HepG2 (cell line): ENCODE measurements around the gene HBE1. TPM values are rescaled to one million over a fixed set of nuclear protein-coding genes. Genes with fewer than 3 reads are reported as not detected.

Experiments
- FOXA3 ChIP-seq: IDR thresholded peaks from 2 replicates; pipeline ENCODE4 v1.6.1; 2016; ENCODE audit warnings: missing genetic modification reagents, missing compliant biosample characterization
- HCFC1 ChIP-seq: fragments of 150-350 bp; IDR thresholded peaks from 2 replicates; pipeline ENCODE4 v1.6.1; 2014; ENCODE audit warnings: low read depth, low read length
- NR2F2 ChIP-seq: IDR thresholded peaks from 2 replicates; pipeline ENCODE4 v1.6.1; 2012; ENCODE audit warnings: low read depth, inconsistent platforms, borderline replicate concordance
- ZFP82 ChIP-seq: sonication (generic); formaldehyde crosslinking; IDR thresholded peaks from 2 replicates; pipeline ENCODE4 v1.5.1; 2020; ENCODE audit warnings: mild to moderate bottlenecking, missing genetic modification reagents, borderline replicate concordance
- ZMYM4 ChIP-seq: sonication (generic); formaldehyde crosslinking; IDR thresholded peaks from 2 replicates; pipeline ENCODE4 v1.8.1; 2023; ENCODE audit warnings: mild to moderate bottlenecking, missing genetic modification reagents
- ZNF34 ChIP-seq: sonication (generic); formaldehyde crosslinking; IDR thresholded peaks from 2 replicates; pipeline ENCODE4 v1.4.0; 2020; ENCODE audit warnings: mild to moderate bottlenecking, missing genetic modification reagents, borderline replicate concordance
- polyA plus RNA-seq, 8 experiments: library from polyadenylated mRNA; depleted of rRNA in 3 of 8; stranded (reverse) in 7 of 8; unstranded in 1 of 8; fragments of >200 nt; fragmentation: Illumina TruSeq in 4 of 8; extraction: Trizol in 4 of 8; gene quantifications; 2 replicates each; pipeline versions ENCODE4 v1.2.1 to v1.2.3, GENCODE V29; 2011 to 2016; ENCODE audit warnings: low read depth in 4 of 8, missing spikeins in 1 of 8, mixed read lengths in 1 of 8; ENCODE audit not compliant: insufficient read depth in 1 of 8
- total RNA-seq, 5 experiments: library from RNA; depleted of rRNA; stranded (reverse); fragments of >200 nt; fragmentation: Illumina TruSeq; extraction: Trizol; gene quantifications; 2 replicates each; pipeline ENCODE4 v1.2.3, GENCODE V29; 2016; ENCODE audit warnings: low read depth in 1 of 5
- TF ChIP-seq, protein P1 (sequence below), 2 experiments: fragments of 450-650 bp in 1 of 2; sonication (generic) in 1 of 2; formaldehyde crosslinking in 1 of 2; IDR thresholded peaks; 2 replicates each; pipeline versions ENCODE4 v1.6.1 to v1.8.0; 2016 to 2022; ENCODE audit warnings: antibody characterized with exemption in 1 of 2, mild to moderate bottlenecking in 1 of 2, missing genetic modification reagents in 1 of 2
- TF ChIP-seq, protein P2 (sequence below): sonication (generic); formaldehyde crosslinking; IDR thresholded peaks from 2 replicates; pipeline ENCODE4 v1.8.0; 2022; ENCODE audit warnings: mild to moderate bottlenecking, missing genetic modification reagents; ENCODE audit not compliant: insufficient replicate concordance
- TF ChIP-seq, protein P3 (sequence below): sonication (generic); formaldehyde crosslinking; IDR thresholded peaks from 2 replicates; pipeline ENCODE4 v1.5.1; 2020; ENCODE audit warnings: mild to moderate bottlenecking, missing genetic modification reagents, borderline replicate concordance
- TF ChIP-seq, protein P4 (sequence below): IDR thresholded peaks from 2 replicates; pipeline ENCODE4 v1.6.1; 2012; ENCODE audit warnings: low read length, improper control_type of control experiment

HBE1 gene
- total and polyA plus RNA-seq, 2 of the 13 experiments (the other 11 are each of a cell fraction or from before 2014, with no cell fraction given), result 0.24 to 0.35 TPM

DNA sequence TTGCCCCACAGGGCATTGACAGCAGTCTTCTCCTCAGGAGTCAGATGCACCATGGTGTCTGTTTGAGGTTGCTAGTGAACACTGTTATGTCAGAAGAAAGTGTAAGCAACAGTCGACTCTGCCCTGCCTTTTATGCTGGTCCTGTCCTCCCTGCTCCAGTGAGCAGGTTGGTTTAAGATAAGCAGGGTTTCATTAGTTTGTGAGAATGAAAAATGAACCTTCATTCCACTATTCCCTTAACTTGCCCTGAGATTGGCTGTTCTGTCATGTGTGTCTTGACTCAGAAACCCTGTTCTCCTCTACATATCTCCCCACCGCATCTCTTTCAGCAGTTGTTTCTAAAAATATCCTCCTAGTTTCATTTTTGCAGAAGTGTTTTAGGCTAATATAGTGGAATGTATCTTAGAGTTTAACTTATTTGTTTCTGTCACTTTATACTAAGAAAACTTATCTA, 35.3 kb downstream of the HBE1 start, which contains the start of gene HBD (continued):
- TF ChIP-seq, protein P1, sequence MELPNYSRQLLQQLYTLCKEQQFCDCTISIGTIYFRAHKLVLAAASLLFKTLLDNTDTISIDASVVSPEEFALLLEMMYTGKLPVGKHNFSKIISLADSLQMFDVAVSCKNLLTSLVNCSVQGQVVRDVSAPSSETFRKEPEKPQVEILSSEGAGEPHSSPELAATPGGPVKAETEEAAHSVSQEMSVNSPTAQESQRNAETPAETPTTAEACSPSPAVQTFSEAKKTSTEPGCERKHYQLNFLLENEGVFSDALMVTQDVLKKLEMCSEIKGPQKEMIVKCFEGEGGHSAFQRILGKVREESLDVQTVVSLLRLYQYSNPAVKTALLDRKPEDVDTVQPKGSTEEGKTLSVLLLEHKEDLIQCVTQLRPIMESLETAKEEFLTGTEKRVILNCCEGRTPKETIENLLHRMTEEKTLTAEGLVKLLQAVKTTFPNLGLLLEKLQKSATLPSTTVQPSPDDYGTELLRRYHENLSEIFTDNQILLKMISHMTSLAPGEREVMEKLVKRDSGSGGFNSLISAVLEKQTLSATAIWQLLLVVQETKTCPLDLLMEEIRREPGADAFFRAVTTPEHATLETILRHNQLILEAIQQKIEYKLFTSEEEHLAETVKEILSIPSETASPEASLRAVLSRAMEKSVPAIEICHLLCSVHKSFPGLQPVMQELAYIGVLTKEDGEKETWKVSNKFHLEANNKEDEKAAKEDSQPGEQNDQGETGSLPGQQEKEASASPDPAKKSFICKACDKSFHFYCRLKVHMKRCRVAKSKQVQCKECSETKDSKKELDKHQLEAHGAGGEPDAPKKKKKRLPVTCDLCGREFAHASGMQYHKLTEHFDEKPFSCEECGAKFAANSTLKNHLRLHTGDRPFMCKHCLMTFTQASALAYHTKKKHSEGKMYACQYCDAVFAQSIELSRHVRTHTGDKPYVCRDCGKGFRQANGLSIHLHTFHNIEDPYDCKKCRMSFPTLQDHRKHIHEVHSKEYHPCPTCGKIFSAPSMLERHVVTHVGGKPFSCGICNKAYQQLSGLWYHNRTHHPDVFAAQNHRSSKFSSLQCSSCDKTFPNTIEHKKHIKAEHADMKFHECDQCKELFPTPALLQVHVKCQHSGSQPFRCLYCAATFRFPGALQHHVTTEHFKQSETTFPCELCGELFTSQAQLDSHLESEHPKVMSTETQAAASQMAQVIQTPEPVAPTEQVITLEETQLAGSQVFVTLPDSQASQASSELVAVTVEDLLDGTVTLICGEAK (IDR thresholded peaks at IDR 0.05), result no peak
- TF ChIP-seq, protein P1 (CRISPR knock-in tag; IDR thresholded peaks at IDR 0.05), result no peak
- TF ChIP-seq, protein P2, sequence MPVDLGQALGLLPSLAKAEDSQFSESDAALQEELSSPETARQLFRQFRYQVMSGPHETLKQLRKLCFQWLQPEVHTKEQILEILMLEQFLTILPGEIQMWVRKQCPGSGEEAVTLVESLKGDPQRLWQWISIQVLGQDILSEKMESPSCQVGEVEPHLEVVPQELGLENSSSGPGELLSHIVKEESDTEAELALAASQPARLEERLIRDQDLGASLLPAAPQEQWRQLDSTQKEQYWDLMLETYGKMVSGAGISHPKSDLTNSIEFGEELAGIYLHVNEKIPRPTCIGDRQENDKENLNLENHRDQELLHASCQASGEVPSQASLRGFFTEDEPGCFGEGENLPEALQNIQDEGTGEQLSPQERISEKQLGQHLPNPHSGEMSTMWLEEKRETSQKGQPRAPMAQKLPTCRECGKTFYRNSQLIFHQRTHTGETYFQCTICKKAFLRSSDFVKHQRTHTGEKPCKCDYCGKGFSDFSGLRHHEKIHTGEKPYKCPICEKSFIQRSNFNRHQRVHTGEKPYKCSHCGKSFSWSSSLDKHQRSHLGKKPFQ (CRISPR knock-in tag), result no peak
- TF ChIP-seq ZFP82 (no peak), ZNF34 (CRISPR knock-in tag) (no peak), HCFC1 (no peak), NR2F2 (no peak), FOXA3 (CRISPR knock-in tag) (no peak), ZMYM4 (CRISPR knock-in tag) (no peak)
- TF ChIP-seq, protein P3, sequence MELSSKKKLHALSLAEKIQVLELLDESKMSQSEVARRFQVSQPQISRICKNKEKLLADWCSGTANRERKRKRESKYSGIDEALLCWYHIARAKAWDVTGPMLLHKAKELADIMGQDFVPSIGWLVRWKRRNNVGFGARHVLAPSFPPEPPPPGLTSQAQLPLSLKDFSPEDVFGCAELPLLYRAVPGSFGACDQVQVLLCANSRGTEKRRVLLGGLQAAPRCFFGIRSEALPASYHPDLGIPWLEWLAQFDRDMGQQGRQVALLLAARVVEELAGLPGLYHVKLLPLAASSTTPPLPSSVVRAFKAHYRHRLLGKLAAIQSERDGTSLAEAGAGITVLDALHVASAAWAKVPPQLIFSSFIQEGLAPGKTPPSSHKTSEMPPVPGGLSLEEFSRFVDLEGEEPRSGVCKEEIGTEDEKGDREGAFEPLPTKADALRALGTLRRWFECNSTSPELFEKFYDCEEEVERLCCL (CRISPR knock-in tag), result no peak
- TF ChIP-seq, protein P4, sequence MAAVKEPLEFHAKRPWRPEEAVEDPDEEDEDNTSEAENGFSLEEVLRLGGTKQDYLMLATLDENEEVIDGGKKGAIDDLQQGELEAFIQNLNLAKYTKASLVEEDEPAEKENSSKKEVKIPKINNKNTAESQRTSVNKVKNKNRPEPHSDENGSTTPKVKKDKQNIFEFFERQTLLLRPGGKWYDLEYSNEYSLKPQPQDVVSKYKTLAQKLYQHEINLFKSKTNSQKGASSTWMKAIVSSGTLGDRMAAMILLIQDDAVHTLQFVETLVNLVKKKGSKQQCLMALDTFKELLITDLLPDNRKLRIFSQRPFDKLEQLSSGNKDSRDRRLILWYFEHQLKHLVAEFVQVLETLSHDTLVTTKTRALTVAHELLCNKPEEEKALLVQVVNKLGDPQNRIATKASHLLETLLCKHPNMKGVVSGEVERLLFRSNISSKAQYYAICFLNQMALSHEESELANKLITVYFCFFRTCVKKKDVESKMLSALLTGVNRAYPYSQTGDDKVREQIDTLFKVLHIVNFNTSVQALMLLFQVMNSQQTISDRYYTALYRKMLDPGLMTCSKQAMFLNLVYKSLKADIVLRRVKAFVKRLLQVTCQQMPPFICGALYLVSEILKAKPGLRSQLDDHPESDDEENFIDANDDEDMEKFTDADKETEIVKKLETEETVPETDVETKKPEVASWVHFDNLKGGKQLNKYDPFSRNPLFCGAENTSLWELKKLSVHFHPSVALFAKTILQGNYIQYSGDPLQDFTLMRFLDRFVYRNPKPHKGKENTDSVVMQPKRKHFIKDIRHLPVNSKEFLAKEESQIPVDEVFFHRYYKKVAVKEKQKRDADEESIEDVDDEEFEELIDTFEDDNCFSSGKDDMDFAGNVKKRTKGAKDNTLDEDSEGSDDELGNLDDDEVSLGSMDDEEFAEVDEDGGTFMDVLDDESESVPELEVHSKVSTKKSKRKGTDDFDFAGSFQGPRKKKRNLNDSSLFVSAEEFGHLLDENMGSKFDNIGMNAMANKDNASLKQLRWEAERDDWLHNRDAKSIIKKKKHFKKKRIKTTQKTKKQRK, result no peak
